Hematopoietic multipotent progenitor cell treated with erythropoietin and hydrocortisone succinate and interleukin-3 and kit ligand, for 4 days (in vitro differentiated cells): ENCODE data around the gene UGT1A8.

Experiments
- DNase-seq: peaks from one replicate; pipeline ENCODE4 v3.0.0-alpha.2; 2015

Gene UGT1A8

DNA sequence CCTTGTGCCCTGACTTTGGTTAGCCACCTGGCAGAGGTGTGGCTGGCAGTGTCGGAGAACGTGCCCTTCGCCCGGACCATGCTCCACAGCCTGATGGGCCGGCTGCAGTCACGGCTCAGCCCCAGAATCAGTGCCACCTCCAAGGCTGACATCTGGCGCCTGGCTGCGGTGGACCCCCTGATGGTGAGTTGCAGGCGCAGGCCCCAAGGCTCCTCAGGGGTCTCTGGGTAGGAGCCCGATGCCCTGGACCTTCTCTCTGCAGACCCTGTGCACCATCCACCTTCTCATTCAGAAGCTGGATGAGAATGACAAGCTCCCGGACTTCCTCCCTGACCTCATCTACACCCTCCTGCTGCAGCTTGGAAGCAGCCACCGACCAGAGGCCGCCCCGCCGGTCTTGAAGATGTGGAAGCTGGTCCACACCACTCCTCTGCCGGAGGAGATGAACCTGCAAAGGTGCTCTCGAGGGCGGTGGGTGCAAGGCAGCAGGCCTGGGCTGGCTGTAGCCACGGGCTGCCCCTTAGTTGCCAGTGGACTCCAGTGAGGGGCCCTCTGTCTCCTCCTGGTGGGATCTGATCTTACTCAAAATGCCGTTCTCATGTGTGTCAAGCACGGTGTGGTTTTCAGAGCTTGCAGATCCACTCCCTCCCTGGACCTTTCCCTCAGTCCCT is 204.8 kb downstream of the UGT1A8 start:
- no peak for DNase-seq
